ENCODE results near the gene DBI. TPM values are rescaled to one million over a fixed set of nuclear protein-coding genes. Genes with fewer than 3 reads are reported as not detected.

The DBI gene
- total and polyA plus RNA-seq, 8 donors, result 23.2 to 605 (median 67.0) TPM

- Histone ChIP-seq H3K4me3 (no peak overlapping the region), H3K36me3 (no peaks in the 10 kb centered on the region), H3K27ac (peak overlapping the region in 1 of 5 donors; percentile 19), H3K4me1 (peaks cover 11 to 22% (median 18%) of the 10 kb centered on the region in 4 donors), H3K9me3 (no peaks in the 10 kb centered on the region), H3K27me3 (no peaks in the 10 kb centered on the region)
- 31 to 46% (median 41%) methylated on average over 6 of the region's 6 CpGs for WGBS, 5 donors
- intact Hi-C loops (cut with DNase I; ENCODE audit: low total_unique reads), result no loop called here
- peak; percentile 30 to 80 for DNase-seq
- no peak for TF ChIP-seq CTCF (IDR thresholded peaks at IDR 0.05)
- peak in 2 of 3 donors; percentile 22 to 24 for TF ChIP-seq POLR2AphosphoS5 (IDR thresholded peaks at IDR 0.05)
- no peak for TF ChIP-seq POLR2A (IDR thresholded peaks at IDR 0.05)
Observed at GRCh38 chr2:119383410-119384140, 16.8 kb downstream of the DBI start.

- Histone ChIP-seq H3K27me3 (no peaks in the 10 kb centered on the region), H3K4me1 (peaks cover 11 to 35% (median 28%) of the 10 kb centered on the region in 4 donors), H3K27ac (no peak overlapping the region), H3K4me3 (no peak overlapping the region), H3K9me3 (no peaks in the 10 kb centered on the region), H3K36me3 (no peaks in the 10 kb centered on the region)
- no peak for TF ChIP-seq POLR2AphosphoS5 (IDR thresholded peaks at IDR 0.05)
- no peak for TF ChIP-seq EP300 (IDR thresholded peaks at IDR 0.05)
- no peak for TF ChIP-seq POLR2A (IDR thresholded peaks at IDR 0.05)
- TF ChIP-seq CTCF (IDR thresholded peaks at IDR 0.05), result no peak
- intact Hi-C loops (cut with DNase I; ENCODE audit: low total_unique reads), result no loop called here
- 71 to 95% (median 91%) methylated on average over 4 of the region's 4 CpGs for WGBS, 5 donors
- DNase-seq, result no peak
Observed at GRCh38 chr2:119384971-119385370, 18.2 kb downstream of the DBI start.

GRCh38 chr2:119385466-119385865 lies 18.7 kb downstream of the DBI start:
- Histone ChIP-seq H3K27me3 (no peaks in the 10 kb centered on the region), H3K4me3 (no peak overlapping the region), H3K4me1 (peaks cover 11 to 37% (median 31%) of the 10 kb centered on the region in 4 donors), H3K36me3 (no peaks in the 10 kb centered on the region), H3K27ac (no peak overlapping the region), H3K9me3 (no peaks in the 10 kb centered on the region)
- TF ChIP-seq POLR2A (IDR thresholded peaks at IDR 0.05), result no peak
- no peak for TF ChIP-seq CTCF (IDR thresholded peaks at IDR 0.05)
- TF ChIP-seq EP300 (IDR thresholded peaks at IDR 0.05), result no peak
- TF ChIP-seq POLR2AphosphoS5 (IDR thresholded peaks at IDR 0.05), result no peak
- DNase-seq, result no peak
- intact Hi-C loops (cut with DNase I; ENCODE audit: low total_unique reads), result no loop called here
- WGBS, 5 donors, result 85 to 92% (median 90%) methylated on average over 3 of the region's 3 CpGs

- H3K27me3 ChIP-seq, result no peaks in the 10 kb centered on the region
- TF ChIP-seq CTCF (IDR thresholded peaks at IDR 0.05) (no peak), POLR2A (IDR thresholded peaks at IDR 0.05) (no peak), POLR2AphosphoS5 (IDR thresholded peaks at IDR 0.05) (no peak), EP300 (IDR thresholded peaks at IDR 0.05) (no peak)
- H3K9me3 ChIP-seq, result no peaks in the 10 kb centered on the region
- peaks cover 11 to 37% (median 31%) of the 10 kb centered on the region in 4 donors for H3K4me1 ChIP-seq
- peak; percentile 68 to 90 for DNase-seq
- peak overlapping the region in 4 of 5 donors; percentile 54 to 72 (median 62) for H3K27ac ChIP-seq
- intact Hi-C loops (cut with DNase I; ENCODE audit: low total_unique reads), result no loop called here
- no peak overlapping the region for H3K4me3 ChIP-seq
- WGBS, 5 donors, result 29 to 42% (median 33%) methylated on average over 9 of the region's 9 CpGs
- H3K36me3 ChIP-seq, result no peaks in the 10 kb centered on the region
Observed at GRCh38 chr2:119387381-119388129, 20.8 kb downstream of the DBI start.

All from stomach (tissue), 9 donors.